GM10847 (cell line): ENCODE results near the gene CCDC50.

ENCODE experiments used
- POLR2A ChIP-seq: IDR thresholded peaks from 2 replicates; pipeline ENCODE4 v1.6.1; 2011; ENCODE audit not compliant: insufficient read length; ENCODE audit errors: extremely low read depth

Gene CCDC50

DNA sequence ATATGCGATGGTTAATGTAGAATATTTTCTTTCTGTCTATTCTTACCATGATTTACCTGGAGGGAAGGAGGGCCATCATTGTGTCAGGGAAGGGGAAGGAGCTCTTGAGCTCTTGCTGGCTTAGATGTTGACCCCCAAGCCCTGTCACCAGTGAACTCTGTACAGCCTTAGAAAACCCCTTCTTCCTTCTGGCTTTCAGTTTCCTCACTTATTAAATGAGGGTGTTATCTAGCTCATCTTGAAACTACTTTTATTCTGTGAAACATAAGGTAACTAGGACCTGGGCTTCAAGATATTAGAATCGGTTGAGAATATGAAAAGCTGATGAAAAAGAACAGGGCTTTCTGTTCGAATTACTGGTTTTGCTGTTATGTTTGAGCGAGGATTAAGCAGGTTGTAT lies 26.2 kb downstream of the CCDC50 start:
- no peak for TF ChIP-seq POLR2A

DNA sequence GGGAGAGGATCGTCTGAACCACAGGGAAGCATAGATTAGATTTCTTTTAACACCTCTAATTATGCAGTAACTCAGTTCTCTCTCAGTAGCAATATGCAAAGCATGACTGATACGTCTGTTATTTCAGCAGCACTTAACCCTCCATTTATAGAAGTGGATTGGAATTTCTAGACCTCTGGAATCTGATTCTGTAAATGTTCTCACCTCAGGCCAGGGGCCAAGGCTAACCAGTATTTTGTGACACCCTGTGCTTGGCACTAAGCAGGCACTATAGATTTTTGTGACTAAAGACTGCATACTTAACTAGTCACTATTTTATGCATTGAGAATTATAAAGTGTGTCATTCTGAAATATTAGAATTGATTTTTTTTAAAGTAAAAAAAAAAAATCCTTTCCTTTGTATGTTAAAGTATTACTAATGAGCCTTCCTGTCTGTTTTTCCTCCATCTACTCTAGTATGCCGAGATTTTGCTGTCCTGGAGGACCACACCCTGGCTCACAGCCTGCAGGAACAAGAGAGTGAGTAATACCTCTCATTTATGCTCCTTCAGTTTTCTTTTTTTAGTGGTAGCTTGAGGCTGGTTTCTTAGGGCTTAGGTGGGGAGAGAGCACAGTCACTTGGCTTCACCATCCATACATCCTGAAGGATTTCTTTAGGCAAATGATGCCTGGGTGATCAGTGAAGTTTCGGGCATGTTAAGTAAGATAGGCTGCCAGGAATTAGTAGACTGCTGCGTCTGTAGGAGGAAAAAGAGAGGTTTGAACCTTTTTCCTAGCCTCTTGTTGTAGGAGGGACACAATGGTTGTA lies 27.6 kb downstream of the CCDC50 start:
- TF ChIP-seq POLR2A = no peak

DNA sequence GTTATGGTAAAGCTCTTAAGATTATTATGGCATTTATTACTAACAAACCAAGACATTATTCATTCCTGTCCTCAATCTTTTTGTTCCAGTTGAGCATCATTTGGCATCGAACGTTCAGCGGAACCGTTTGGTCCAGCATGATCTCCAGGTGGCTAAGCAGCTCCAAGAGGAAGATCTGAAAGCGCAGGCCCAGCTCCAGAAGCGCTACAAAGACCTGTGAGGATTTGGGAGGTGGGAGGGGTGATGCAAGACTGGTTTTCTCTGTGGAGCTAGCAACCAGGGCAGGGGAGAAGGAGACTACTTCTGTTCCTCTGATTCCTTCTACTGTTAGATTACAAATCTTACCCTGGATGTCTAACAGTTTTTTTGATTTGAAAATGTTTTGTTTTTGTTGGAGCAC lies 28.7 kb downstream of the CCDC50 start:
- no peak for TF ChIP-seq POLR2A

DNA sequence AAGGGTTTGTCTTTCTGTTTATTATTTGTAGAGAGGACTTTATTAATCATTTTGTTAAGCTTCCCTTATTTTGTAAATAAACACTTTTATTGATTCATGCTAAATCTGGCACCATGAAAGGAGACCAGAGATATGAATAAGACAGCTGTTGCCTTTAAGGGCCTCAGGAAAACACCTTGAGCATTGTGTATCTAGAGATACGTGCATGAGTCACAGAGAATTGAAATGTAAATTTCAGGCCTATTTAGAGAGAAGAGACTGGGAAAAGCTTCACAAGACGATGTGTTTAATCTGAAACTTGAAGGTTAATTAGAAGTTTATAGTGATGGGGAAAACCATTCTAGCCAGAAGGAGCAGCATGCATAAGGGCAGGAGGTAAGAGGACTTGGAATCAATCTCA lies 29.7 kb downstream of the CCDC50 start:
- no peak for TF ChIP-seq POLR2A

DNA sequence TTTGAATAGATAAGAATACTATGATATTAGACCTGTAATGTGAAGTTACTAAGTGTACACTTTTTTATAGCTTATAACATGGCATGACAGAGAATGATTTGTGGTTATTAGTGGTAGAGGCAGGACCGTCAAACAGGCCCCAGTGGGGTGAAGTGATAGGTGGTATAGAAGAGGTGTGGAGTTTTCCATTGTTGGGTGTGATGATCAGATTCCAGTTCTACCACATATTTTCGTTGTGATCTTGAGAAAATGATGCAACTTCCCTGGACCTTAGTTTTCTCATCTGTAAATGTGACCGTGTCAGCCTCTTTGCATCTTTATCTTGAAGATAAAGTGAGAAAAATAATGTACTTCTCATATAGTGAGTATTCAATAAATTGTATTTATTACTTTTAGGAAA lies 31.4 kb downstream of the CCDC50 start:
- TF ChIP-seq POLR2A = no peak

DNA sequence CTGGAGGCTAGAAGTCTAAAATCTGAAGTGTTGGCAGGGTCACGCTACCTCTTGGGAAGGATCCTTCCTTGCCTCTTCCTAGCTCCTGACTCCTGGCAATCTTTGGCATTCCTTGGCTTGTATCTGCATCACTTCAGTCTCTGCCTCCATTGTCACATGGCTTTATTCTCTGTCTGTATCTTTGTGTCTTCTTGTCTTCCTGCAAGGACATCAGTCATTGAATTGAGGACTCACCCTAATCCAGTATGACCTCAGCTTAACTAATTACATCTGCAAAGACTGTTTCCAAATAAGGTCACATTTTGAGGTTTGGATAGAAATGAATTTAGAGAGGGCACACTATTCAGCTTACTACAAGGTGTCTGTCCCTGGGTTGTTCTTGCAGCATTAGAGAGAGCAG lies 32.3 kb downstream of the CCDC50 start:
- no peak for TF ChIP-seq POLR2A

DNA sequence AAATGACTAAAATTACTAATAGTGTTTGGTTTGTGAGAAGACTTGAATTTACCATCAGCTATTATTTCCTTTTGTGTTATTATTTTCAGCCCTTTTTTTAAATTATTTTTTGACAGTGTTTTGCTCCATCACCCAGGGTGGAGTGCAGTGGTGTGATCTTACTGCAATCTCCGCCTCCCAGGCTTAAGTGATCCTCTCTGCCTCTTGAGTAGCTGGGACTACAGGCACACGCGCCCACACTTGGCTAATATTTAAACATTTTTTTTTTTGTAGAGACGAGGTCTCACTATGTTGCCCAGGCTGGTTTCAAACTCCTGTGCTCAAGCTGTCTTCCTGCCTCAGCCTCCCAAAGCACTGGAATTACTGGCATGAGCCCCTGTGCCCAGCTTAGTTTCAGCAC lies 32.8 kb downstream of the CCDC50 start:
- no peak for TF ChIP-seq POLR2A

DNA sequence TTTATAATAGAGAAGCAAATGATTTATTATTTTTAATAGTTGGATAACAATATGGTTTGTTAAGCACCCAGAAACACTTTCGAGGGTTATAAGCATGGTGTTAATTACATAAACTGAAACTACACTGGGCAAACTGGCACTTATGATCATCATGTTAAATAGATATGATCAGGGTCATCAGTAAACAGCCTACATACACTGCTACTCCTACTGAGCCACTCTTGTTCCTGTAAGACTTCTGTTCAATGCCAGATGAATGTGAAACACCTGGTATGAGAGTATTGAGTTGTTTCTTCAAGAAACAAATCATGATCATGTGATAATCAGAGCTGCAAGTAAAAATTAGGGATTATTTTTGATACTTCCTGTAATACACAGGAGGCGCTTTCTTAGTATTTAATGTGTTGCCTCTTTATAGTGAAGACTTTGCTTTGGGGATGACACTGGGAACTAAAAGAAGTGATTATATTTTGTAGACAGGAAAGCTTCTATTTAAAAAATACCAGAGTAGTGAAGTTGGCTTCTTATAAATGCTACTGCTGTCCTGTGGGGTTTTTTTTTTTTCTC lies 33.4 kb downstream of the CCDC50 start:
- no peak for TF ChIP-seq POLR2A

DNA sequence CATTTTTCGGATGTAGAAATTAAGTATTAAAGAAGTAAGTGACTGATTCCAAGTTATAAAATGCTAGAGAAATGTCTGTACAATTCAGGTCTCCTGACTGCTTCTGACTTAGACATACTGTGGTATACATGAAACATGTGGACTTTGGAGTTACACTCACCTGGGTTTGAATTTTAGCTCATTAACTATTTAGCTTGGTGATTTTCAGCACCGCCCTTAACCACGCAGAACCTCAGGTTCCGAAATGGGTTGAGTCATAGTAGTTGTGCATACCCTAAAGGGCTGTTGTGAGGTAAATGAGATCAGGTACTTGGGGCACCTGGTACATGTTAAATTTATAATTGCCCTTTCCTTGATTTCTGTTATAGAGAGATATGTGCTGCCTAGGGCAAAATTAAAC lies 34.0 kb downstream of the CCDC50 start:
- no peak for TF ChIP-seq POLR2A

DNA sequence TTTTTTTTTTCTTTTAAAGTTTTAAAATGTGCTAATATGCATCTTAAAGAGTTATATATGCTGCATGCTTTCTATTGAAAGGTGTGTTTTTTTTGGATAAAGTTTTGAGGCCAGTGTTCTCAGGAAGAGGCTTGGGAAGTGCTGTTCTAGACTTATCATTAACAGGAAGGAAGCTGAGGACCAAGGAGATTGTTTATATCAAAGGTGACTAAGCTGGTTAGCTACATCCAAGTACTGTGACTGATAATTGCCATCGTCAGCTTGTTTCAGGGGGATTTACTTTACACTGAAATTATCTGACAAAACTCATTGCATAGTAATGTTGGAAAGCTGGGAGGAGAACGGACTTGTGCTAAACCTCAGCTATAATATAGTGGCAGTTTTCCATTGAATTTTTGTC lies 37.5 kb downstream of the CCDC50 start:
- TF ChIP-seq POLR2A = no peak

DNA sequence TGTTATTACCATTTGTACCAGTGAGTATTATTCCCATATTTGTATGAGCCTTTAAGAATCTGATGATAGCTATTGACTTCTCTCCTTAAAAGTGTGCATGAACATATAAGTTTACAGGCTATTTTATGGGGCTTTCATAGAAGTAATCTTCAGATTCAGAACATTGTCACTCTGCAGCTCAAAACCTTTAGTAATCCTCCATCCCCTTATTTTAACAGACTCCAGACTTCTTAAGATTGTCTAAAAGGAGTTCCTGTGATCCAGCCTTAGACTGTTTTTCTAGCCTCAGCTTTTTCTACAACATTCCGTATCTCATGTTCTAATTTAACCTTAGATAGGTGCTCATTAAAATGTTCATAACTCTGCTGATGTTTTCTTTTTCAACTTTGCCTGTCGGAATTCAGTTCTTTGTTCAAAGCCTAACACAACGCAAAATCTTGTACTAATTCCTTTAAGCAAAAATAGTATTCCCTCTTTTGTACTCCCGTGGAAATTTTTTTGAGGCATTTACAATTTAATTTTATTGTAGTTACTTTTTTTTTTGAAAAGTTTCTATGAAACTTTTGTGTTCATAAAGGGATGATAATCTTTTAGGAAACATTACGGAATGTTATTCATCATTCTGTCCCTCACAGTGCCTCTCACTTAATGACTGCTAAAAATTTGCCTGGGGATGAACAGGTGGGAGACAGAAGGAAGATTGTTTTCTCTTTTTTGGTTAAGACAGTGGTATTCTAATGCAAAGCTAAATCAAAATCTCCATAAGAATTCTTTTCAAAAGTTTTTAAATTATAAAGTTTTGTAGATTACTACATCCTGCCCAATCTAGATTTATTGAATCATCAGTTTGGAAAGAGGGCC lies 39.8 kb downstream of the CCDC50 start:
- TF ChIP-seq POLR2A = no peak

DNA sequence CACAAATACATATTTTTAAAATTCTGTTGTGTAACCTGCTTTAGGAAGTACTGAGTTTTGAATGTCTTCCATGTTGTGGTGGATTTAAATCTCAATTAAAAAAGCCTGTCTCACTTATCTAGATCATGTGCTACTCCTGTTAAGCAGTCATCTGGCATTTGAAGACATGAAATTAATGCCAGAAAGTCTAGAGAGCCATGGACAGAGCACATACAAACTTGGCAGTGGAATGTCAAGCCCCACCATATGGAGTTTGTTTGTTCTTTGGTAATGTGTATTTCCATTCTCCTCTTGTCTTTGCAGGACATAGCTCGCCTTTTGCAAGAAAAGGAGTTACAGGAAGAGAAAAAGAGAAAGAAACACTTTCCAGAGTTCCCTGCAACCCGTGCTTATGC lies 40.4 kb downstream of the CCDC50 start:
- TF ChIP-seq POLR2A = no peak

DNA sequence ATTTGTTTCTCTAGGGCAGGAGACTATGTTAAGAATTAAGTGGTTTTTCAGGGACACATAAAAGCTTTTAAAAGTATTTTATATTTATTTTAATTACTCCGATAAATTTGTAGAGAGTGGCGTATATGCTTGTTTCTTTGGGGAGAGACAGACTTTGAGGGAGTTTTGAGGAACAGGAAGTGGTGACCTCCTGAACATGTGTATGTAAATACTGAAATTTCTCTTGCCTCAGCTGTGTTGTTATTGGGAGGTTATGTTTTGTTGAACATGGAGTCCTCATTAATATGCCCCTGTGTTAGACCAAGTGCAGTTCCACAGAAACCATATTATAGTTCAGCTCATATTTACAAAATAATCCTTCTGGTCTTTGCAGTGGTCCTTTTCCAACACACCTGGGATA lies 42.9 kb downstream of the CCDC50 start:
- no peak for TF ChIP-seq POLR2A

DNA sequence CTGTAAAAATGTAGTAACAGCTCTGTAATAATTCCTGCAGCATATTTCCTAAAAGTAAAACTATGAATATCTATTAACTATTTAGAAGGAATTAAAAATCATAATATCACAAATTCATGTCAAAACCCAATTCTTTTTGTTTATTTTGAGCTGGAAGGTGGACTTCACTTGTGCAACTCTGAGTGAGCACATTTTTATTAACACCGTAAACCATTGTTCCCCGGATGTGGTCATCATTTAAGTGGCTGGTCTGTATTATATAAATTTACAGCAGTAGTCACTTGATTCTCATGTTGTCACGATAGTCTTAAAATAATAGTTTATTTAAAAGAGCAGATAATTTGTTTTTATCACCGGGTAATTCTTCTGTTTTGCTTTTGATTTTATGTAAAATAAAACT lies 44.1 kb downstream of the CCDC50 start:
- TF ChIP-seq POLR2A = no peak

DNA sequence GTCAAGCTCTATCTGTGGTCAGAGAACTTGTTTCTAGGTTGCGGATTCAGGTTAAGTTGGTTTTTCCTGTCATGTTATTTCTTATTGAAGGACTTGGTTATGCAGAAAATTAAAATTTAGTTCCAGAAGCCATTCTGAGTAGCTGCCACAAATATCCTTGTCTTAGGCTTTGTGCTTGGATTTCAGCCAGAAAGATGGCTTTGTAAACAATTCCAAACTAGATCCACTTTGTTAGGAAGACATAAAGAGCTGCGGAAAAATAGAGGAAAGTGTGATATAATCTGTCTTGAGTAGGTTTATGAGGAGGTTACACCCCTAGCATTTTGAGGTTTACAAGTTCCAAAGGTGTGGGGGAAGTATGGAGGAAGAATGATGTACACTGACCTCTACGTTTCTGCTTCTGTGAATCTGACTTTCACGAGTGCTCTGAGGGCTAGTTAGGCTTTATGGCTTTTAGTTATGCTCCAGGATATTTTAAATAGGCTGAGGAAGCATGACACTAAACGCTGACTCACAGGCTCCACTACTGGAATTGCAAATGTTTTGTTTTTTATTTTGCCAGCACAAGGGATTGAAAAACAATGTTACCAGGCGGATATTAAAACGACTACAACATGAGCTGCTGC lies 47.4 kb downstream of the CCDC50 start:
- no peak for TF ChIP-seq POLR2A

DNA sequence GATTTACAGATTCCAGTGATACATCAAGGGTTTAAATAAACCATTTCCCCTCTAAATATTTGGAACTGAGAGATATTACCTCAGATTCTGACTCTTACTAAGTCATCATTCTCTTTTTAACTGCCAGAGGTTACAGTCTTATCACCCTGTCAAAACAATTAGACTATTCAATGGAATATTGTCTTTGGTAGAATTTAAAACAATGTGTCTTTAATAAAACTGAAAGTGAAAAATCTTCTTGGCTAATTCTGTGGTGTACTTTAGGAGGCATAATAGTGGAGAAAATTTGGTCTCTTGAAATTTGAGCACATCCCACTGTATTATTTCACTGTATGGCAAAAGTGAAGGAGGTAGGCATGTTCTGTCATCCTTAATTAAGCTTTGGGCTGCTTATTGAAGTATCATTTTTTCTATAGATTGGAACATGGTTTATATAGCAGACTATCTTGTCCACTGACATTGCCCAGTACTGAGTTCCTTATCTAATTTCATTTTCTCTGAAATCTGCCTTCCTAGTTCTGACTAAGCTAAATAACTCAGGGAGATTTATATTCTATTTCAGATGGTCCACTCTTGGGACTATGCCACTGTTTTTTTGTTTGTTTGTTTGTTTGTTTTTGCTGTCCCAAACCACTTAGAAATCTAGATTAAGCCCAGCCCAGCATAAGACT lies 49.1 kb downstream of the CCDC50 start:
- no peak for TF ChIP-seq POLR2A

DNA sequence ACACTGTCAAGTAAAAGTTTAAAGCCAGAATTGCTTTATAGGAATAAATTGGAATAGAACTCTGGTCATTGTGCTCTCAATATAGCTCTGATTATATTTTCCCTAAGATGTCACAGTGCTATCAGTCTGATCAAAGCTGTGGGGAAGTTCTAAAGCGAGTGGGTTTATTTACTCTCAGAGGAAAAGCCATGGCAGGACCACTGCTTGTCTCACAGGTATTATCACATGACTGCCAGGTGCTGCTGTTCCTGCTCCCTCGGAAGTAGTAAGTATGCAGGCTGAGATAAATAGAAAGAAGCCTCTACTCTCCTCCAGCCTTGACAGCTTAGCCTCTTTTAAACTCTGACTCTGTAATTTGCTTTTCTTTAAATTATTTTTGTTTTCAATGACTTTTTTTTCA lies 50.3 kb downstream of the CCDC50 start:
- TF ChIP-seq POLR2A = no peak
